ENCODE measurements around the gene TLCD1. TPM values are rescaled to one million over a fixed set of nuclear protein-coding genes. Genes with fewer than 3 reads are reported as not detected.

Gene TLCD1
- total and polyA plus RNA-seq, 2 of the 8 experiments (the other 6 are each of a cell fraction or from before 2014, with no cell fraction given), result 40.7 to 128 TPM

DNA sequence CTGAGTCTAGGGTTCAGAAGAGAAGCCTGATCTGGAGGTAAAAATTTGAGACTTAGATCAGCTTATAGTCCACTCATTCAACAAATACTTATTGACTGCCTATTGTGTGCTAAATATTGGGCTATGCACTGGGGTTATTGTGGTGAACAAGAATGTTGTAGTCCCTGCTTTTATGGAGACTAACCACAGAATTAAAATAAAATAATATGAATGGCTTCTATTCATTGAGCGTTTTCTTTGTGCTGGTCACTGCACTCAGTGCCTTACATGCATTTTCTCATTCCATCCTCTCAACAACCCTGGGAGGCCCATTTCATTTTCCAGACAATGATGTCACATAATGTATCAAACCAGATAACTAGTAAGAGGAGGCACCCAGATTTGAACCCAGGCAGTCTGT lies 7.3 kb upstream of the TLCD1 start:
- no peak overlapping the region for H2AFZ ChIP-seq (ENCODE audit: low read length)
- no peak overlapping the region for H3K14ac ChIP-seq (ENCODE audit: insufficient read length)
- DNase-seq (ENCODE audit: low read depth in 1 of 2, low spot score in 2 of 2) (no peak), FAIRE-seq (no peak)
- no peaks in the 10 kb centered on the region for H3K27me3 ChIP-seq (replicated peaks in 1 of 4; ENCODE audit: control insufficient read depth in 3 of 4, extremely low read depth in 1 of 4, insufficient read depth in 3 of 4, low read length in 3 of 4)
- H4K5ac ChIP-seq (ENCODE audit: insufficient read length, low read depth, low read length), result no peak overlapping the region
- peaks cover 2% of the 10 kb centered on the region; the same call in 1 of the 2 replicates for H3K79me1 ChIP-seq (ENCODE audit: low read depth, low read length)
- H2BK20ac ChIP-seq (ENCODE audit: low read length), result no peak overlapping the region
- no peak overlapping the region for H2BK5ac ChIP-seq (ENCODE audit: low read depth, low read length)
- WGBS, 2 experiments (ENCODE audit: extremely low coverage in 1 of 2, insufficient coverage in 1 of 2, insufficient read length in 1 of 2, insufficient replicate concordance in 2 of 2, low coverage in 1 of 2, low lambda C conversion rate in 2 of 2, missing lambda C conversion rate in 1 of 2), result 89% methylated on average over 1 of the region's 1 CpG; no CpG with 5 or more reads in 1 of the 2 experiments
- no peak overlapping the region for H3K4me3 ChIP-seq (ENCODE audit: extremely low read depth in 1 of 4, insufficient read depth in 2 of 4, low read depth in 3 of 4, low read length in 4 of 4)
- no peak overlapping the region for H3K27ac ChIP-seq (ENCODE audit: low read depth, low read length)
- H4K8ac ChIP-seq (ENCODE audit: extremely low read depth, insufficient read depth, low read length), result no peak overlapping the region
- H3K4ac ChIP-seq (replicated peaks; ENCODE audit: insufficient read length, low read depth, low read length), result no peak overlapping the region
- no peak overlapping the region for H2BK120ac ChIP-seq (replicated peaks; ENCODE audit: low read depth, low read length)
- ChIA-PET CTCF (ENCODE audit: partially characterized antibody) (interaction anchor here (0.6 to 16.9 kb wide), 5 partner anchors 9 to 532 kb away, joined by 3 to 316 read pairs (median 3); no protein-coding TSS in a partner anchor), POLR2A (ENCODE audit: partially characterized antibody) (interaction anchor here (0.8 to 17.6 kb wide), 5 partner anchors 9 to 173 kb away, joined by 3 to 813 read pairs (median 5); partner anchors contain the start of genes RPL23A and TRAF4)
- no peak overlapping the region for H2BK12ac ChIP-seq (ENCODE audit: low read depth, low read length)
- no peak overlapping the region for H3K56ac ChIP-seq (replicated peaks; ENCODE audit: insufficient read length, low read depth, low read length)
- H3K23me2 ChIP-seq (ENCODE audit: low read depth, low read length), result peaks cover 3% of the 10 kb centered on the region; the same call in 1 of the 2 replicates
- H3K18ac ChIP-seq (ENCODE audit: extremely low read depth, low read length), result no peak overlapping the region
- peaks cover 0 to 5% of the 10 kb centered on the region in 2 experiments for H4K20me1 ChIP-seq (replicated peaks in 1 of 2; ENCODE audit: control insufficient read depth in 1 of 2, insufficient read depth in 2 of 2, low read length in 2 of 2)
- no peak overlapping the region for H3K4me2 ChIP-seq (ENCODE audit: insufficient read depth in 1 of 2, low read depth in 2 of 2, low read length in 2 of 2)
- peaks cover 0 to 4% of the 10 kb centered on the region in 2 experiments; a peak in 1 of 4 replicates for H3K79me2 ChIP-seq (ENCODE audit: control insufficient read depth in 1 of 2, insufficient read depth in 2 of 2, low read length in 2 of 2)
- peaks cover 3 to 14% (median 8%) of the 10 kb centered on the region in 4 experiments; a peak in 6 of 8 replicates for H3K36me3 ChIP-seq (ENCODE audit: control insufficient read depth in 2 of 4, insufficient read depth in 4 of 4, low read length in 3 of 4)
- no peak overlapping the region for H2BK15ac ChIP-seq (ENCODE audit: low read length)
- H3K9me3 ChIP-seq (ENCODE audit: insufficient read depth in 2 of 2, low read depth in 1 of 2, low read length in 1 of 2), result no peaks in the 10 kb centered on the region
- H3K9ac ChIP-seq (replicated peaks in 1 of 4; ENCODE audit: extremely low read depth in 1 of 4, low read depth in 3 of 4, low read length in 3 of 4), result no peak overlapping the region
- no peaks in the 10 kb centered on the region for H3K4me1 ChIP-seq (replicated peaks in 1 of 4; ENCODE audit: control insufficient read depth in 3 of 4, insufficient read depth in 4 of 4, low read length in 3 of 4)
- no peak overlapping the region for H3K23ac ChIP-seq (ENCODE audit: insufficient read length)
- no peak overlapping the region for H2AK5ac ChIP-seq (ENCODE audit: low read depth, low read length)
- no peak overlapping the region for H4K91ac ChIP-seq (replicated peaks; ENCODE audit: insufficient read length, low read length)
- no peak for TF ChIP-seq SIX5 (IDR thresholded peaks at IDR 0.05; ENCODE audit: low read depth, low read length)
- no peak for TF ChIP-seq CHD1 (IDR thresholded peaks at IDR 0.05; ENCODE audit: low read depth, low read length)
- no peak for TF ChIP-seq TAF7 (optimal IDR thresholded peaks at IDR 0.05; ENCODE audit: borderline replicate concordance, low read depth, low read length)
- TF ChIP-seq POLR2A (IDR thresholded peaks at IDR 0.05; ENCODE audit: control extremely low read depth in 1 of 2, low read depth in 2 of 2, low read length in 2 of 2), result no peak
- no peak for TF ChIP-seq CEBPB (IDR thresholded peaks at IDR 0.05; ENCODE audit: low read depth, low read length)
